OCI-LY7 (cell line): ENCODE results near the gene IGF2. TPM values are rescaled to one million over a fixed set of nuclear protein-coding genes. Genes with fewer than 3 reads are reported as not detected.

Source experiments
- BruUV-seq: library from RNA; stranded (reverse); fragments of 400-500 nt; replicated peaks from 2 replicates; lab custom pipeline; 2021; lab: Mats Ljungman, UMichigan
- CTCF ChIA-PET: fragments of 300-600 bp; sonication (Branson Sonifier 250); formaldehyde crosslinking; loops from one replicate; lab custom pipeline; 2022; ENCODE audit warnings: antibody characterized with exemption; ENCODE audit not compliant: unreplicated experiment; lab: Charles Lee
- POLR2A ChIA-PET: fragments of 300-600 bp; sonication (Branson Sonifier 250); formaldehyde crosslinking; loops from one replicate; lab custom pipeline; 2022; ENCODE audit warnings: antibody characterized with exemption; lab: Charles Lee
- DNase-seq: peaks from one replicate; pipeline ENCODE4 v3.0.0-alpha.2; 2015; ENCODE audit warnings: low spot score
- H2AFZ ChIP-seq: fragments of 200-600 bp; sonication (generic), shearing (Covaris generic); 2 replicates; pipeline ENCODE4 v1.6.1; 2014; ENCODE audit warnings: mild to moderate bottlenecking, antibody characterized with exemption, low read length, moderate library complexity
- H3K27ac ChIP-seq: fragments of 200-600 bp; sonication (generic); 2 replicates; pipeline ENCODE4 v1.5.1; 2014; ENCODE audit warnings: mixed run types, low read depth, mild to moderate bottlenecking, moderate library complexity, low read length, inconsistent platforms; ENCODE audit not compliant: poor library complexity, severe bottlenecking
- H3K36me3 ChIP-seq: fragments of 200-600 bp; sonication (generic); 2 replicates; pipeline ENCODE4 v1.6.1; 2014; ENCODE audit warnings: mild to moderate bottlenecking, antibody characterized with exemption, low read length, moderate library complexity, mixed read lengths; ENCODE audit not compliant: insufficient read depth
- H3K4me1 ChIP-seq: fragments of 200-600 bp; sonication (generic); 2 replicates; pipeline ENCODE4 v1.5.1; 2014; ENCODE audit warnings: mild to moderate bottlenecking, low read length; ENCODE audit not compliant: insufficient read depth, poor library complexity, severe bottlenecking
- H3K4me2 ChIP-seq: fragments of 200-600 bp; sonication (generic); 2 replicates; pipeline ENCODE4 v1.6.1; 2014; ENCODE audit warnings: mild to moderate bottlenecking, low read length
- H3K4me3 ChIP-seq: fragments of 200-600 bp; sonication (generic); 2 replicates; pipeline ENCODE4 v1.5.1; 2014; ENCODE audit warnings: mild to moderate bottlenecking, low read depth, low read length; ENCODE audit not compliant: poor library complexity, severe bottlenecking
- H3K79me2 ChIP-seq: fragments of 200-600 bp; sonication (generic); 2 replicates; pipeline ENCODE4 v1.6.1; 2016; ENCODE audit warnings: low read depth, mild to moderate bottlenecking, low read length, moderate library complexity, mixed read lengths; ENCODE audit not compliant: insufficient read depth
- H3K9me2 ChIP-seq: fragments of 200-600 bp; sonication (generic); 2 replicates; pipeline ENCODE4 v1.6.1; 2016; ENCODE audit warnings: mild to moderate bottlenecking, low read length, mixed read lengths; ENCODE audit not compliant: insufficient read depth
- H3K9me3 ChIP-seq: fragments of 200-600 bp; sonication (generic); 2 replicates; pipeline ENCODE4 v1.6.1; 2014; ENCODE audit warnings: mild to moderate bottlenecking, mixed run types, low read length, mixed read lengths
- H4K20me1 ChIP-seq: fragments of 200-600 bp; sonication (generic); 2 replicates; pipeline ENCODE4 v1.6.1; 2014; ENCODE audit warnings: mild to moderate bottlenecking, antibody characterized with exemption, low read length, moderate library complexity, mixed read lengths; ENCODE audit not compliant: insufficient read depth
- EZH2phosphoT487 ChIP-seq: fragments of 200-600 bp; sonication (generic); IDR thresholded peaks from 2 replicates; pipeline ENCODE4 v1.6.1; 2018; ENCODE audit warnings: low read depth, borderline replicate concordance, mild to moderate bottlenecking, mixed run types, antibody characterized with exemption, low read length, moderate library complexity, mixed read lengths
- intact Hi-C: fragments of 100-400 bp; cut with micrococcal nuclease; formaldehyde crosslinking; loops from one replicate; pipeline ENCODE4 v1.10.0; 2022; ENCODE audit not compliant: unreplicated experiment
- total RNA-seq, 2 experiments: library from RNA; depleted of rRNA in 1 of 2; stranded (reverse); fragments of >200 nt in 1 of 2; shearing (Covaris generic) in 1 of 2; gene quantifications; 2 replicates each; pipeline ENCODE4 v1.2.3, GENCODE V29; 2014 to 2022
- TF ChIP-seq, protein P1 (sequence below): fragments of 200-600 bp; sonication (generic); conservative IDR thresholded peaks from 2 replicates; pipeline ENCODE4 v1.5.1; 2014; ENCODE audit warnings: mild to moderate bottlenecking, antibody characterized with exemption, low read length, moderate library complexity, mixed read lengths

IGF2 gene
- total RNA-seq, 2 experiments from 2014 or later, result not detected

- BruUV-seq, result no TSS peak
- no peak overlapping the region for H3K4me2 ChIP-seq
- CTCF ChIA-PET, result no interaction called here
- H3K9me3 ChIP-seq, result no peaks in the 10 kb centered on the region
- no peaks in the 10 kb centered on the region for H3K4me1 ChIP-seq
- intact Hi-C loops, result no loop called here
- no peak overlapping the region for H3K4me3 ChIP-seq
- no peak for TF ChIP-seq EZH2phosphoT487
- TF ChIP-seq, protein P1, sequence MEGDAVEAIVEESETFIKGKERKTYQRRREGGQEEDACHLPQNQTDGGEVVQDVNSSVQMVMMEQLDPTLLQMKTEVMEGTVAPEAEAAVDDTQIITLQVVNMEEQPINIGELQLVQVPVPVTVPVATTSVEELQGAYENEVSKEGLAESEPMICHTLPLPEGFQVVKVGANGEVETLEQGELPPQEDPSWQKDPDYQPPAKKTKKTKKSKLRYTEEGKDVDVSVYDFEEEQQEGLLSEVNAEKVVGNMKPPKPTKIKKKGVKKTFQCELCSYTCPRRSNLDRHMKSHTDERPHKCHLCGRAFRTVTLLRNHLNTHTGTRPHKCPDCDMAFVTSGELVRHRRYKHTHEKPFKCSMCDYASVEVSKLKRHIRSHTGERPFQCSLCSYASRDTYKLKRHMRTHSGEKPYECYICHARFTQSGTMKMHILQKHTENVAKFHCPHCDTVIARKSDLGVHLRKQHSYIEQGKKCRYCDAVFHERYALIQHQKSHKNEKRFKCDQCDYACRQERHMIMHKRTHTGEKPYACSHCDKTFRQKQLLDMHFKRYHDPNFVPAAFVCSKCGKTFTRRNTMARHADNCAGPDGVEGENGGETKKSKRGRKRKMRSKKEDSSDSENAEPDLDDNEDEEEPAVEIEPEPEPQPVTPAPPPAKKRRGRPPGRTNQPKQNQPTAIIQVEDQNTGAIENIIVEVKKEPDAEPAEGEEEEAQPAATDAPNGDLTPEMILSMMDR, result no peak
- H3K79me2 ChIP-seq, result no peaks in the 10 kb centered on the region
- POLR2A ChIA-PET, result no interaction called here
- DNase-seq, result no peak
- H3K27ac ChIP-seq, result no peak overlapping the region
- H4K20me1 ChIP-seq, result no peaks in the 10 kb centered on the region
- H3K9me2 ChIP-seq, result no peaks in the 10 kb centered on the region
- H2AFZ ChIP-seq, result no peak overlapping the region
- H3K36me3 ChIP-seq, result no peaks in the 10 kb centered on the region
These were observed 37.9 kb upstream of the IGF2 start for GRCh38 chr11:2177076-2177475.

DNA sequence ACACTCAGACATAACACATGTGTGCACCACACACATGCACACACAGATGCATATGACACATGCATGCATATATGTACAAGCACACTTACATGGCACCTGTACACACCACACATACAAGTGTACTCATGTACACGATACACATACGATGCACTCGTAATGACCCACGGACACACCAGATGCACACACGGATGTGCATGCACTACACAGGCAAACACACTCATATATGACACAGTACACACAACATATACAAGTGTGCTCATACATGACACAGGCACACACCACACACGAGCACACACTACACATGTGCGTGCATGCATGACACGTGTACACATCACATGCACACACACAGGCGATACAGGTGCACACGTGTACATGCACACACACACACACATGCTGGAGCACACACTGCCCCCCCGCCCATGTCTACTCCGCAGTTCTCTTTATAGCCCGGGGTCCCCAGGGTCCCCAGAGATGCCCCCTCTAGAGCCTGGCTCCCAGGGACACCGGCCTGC, 37.3 kb upstream of the IGF2 start:
- H3K4me2 ChIP-seq, result no peak overlapping the region
- no peak for TF ChIP-seq EZH2phosphoT487
- TF ChIP-seq, protein P1, result no peak
- CTCF ChIA-PET, result no interaction called here
- POLR2A ChIA-PET, result no interaction called here
- H3K4me1 ChIP-seq, result no peaks in the 10 kb centered on the region
- no peaks in the 10 kb centered on the region for H3K9me2 ChIP-seq
- no peak for DNase-seq
- no peaks in the 10 kb centered on the region for H3K9me3 ChIP-seq
- H3K36me3 ChIP-seq, result no peaks in the 10 kb centered on the region
- no peaks in the 10 kb centered on the region for H4K20me1 ChIP-seq
- no peak overlapping the region for H3K4me3 ChIP-seq
- no peak overlapping the region for H2AFZ ChIP-seq
- intact Hi-C loops, result no loop called here
- BruUV-seq, result no TSS peak
- H3K79me2 ChIP-seq, result no peaks in the 10 kb centered on the region
- no peak overlapping the region for H3K27ac ChIP-seq

GRCh38 chr11:2175659-2176058, 36.5 kb upstream of the IGF2 start:
- H2AFZ ChIP-seq, result no peak overlapping the region
- no peaks in the 10 kb centered on the region for H3K9me3 ChIP-seq
- H3K79me2 ChIP-seq, result no peaks in the 10 kb centered on the region
- ChIA-PET CTCF (no interaction called here), POLR2A (no interaction called here)
- no peak for DNase-seq
- H4K20me1 ChIP-seq, result no peaks in the 10 kb centered on the region
- H3K36me3 ChIP-seq, result no peaks in the 10 kb centered on the region
- TF ChIP-seq, protein P1, result no peak
- TF ChIP-seq EZH2phosphoT487, result no peak
- H3K27ac ChIP-seq, result no peak overlapping the region
- no peak overlapping the region for H3K4me2 ChIP-seq
- no peaks in the 10 kb centered on the region for H3K4me1 ChIP-seq
- H3K9me2 ChIP-seq, result no peaks in the 10 kb centered on the region
- BruUV-seq, result no TSS peak
- intact Hi-C loops, result no loop called here
- H3K4me3 ChIP-seq, result no peak overlapping the region
